Sigmoid colon (tissue), 4 donors: Measurements from ENCODE around the gene LRRC7.

Experiments used
- POLR2A ChIP-seq, 2 donors: fragments of 450-650 bp; IDR thresholded peaks; one replicate each; pipeline ENCODE4 v1.6.1; 2016; ENCODE audit warnings: antibody characterized with exemption in 2 of 2, mild to moderate bottlenecking in 2 of 2, moderate library complexity in 2 of 2
- POLR2AphosphoS5 ChIP-seq, 4 donors: sonication (generic); formaldehyde crosslinking; IDR thresholded peaks; one replicate each; pipeline ENCODE4 v1.6.1; 2017; ENCODE audit warnings: antibody characterized with exemption in 4 of 4
- TF ChIP-seq, protein P1 (sequence below), 4 experiments: fragments of 450-650 bp in 3 of 4; fragments of 200-600 bp in 1 of 4; IDR thresholded peaks; one replicate each; pipeline ENCODE4 v1.5.1; 2016 to 2019; ENCODE audit warnings: antibody characterized with exemption in 4 of 4, mild to moderate bottlenecking in 3 of 4, moderate library complexity in 2 of 4

DNA sequence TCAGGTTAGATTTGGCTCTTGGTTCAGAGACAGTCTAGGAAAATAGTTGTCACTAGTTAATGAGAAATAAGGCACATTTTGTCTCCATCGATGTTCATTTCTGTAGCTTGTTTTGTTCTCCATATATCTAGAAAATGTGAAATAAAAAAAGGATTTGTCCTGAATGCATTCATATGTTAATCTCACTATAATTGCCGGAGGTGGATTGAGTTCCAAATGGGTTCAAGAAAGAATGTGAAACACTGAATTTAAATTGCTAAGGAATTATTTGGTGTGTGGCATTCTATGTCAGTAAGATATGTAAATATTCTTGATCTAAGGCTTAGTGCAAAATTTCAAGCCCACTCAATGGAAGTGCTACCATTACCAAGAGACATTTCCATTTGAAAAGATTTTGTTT, 176.7 kb downstream of the LRRC7 start:
- TF ChIP-seq, protein P1, sequence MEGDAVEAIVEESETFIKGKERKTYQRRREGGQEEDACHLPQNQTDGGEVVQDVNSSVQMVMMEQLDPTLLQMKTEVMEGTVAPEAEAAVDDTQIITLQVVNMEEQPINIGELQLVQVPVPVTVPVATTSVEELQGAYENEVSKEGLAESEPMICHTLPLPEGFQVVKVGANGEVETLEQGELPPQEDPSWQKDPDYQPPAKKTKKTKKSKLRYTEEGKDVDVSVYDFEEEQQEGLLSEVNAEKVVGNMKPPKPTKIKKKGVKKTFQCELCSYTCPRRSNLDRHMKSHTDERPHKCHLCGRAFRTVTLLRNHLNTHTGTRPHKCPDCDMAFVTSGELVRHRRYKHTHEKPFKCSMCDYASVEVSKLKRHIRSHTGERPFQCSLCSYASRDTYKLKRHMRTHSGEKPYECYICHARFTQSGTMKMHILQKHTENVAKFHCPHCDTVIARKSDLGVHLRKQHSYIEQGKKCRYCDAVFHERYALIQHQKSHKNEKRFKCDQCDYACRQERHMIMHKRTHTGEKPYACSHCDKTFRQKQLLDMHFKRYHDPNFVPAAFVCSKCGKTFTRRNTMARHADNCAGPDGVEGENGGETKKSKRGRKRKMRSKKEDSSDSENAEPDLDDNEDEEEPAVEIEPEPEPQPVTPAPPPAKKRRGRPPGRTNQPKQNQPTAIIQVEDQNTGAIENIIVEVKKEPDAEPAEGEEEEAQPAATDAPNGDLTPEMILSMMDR (IDR thresholded peaks at IDR 0.05): no peak
- TF ChIP-seq POLR2A (IDR thresholded peaks at IDR 0.05) (no peak), POLR2AphosphoS5 (IDR thresholded peaks at IDR 0.05) (no peak)
